NCI-H2171 (cell line): Measurements from ENCODE around the gene OSBP.
A peak's percentile ranks its signal among the peaks of the same experiment; 100 is the strongest.
"Not testable (repeated sequence)": the region's sequence is repeated elsewhere in the genome, so short reads cannot be mapped to it uniquely, and the experiment has no call there.

ENCODE experiments used
- DNase-seq: peaks from one replicate; lab custom pipeline; 2025; lab: John Stamatoyannopoulos, UW

The OSBP gene

GRCh38 chr11:59553323-59553722, 62.3 kb downstream of the OSBP start:
- no peak for DNase-seq

GRCh38 chr11:59552844-59553243, 62.7 kb downstream of the OSBP start:
- no peak for DNase-seq

GRCh38 chr11:59551659-59552521, 63.7 kb downstream of the OSBP start:
- DNase-seq, result peak; percentile 17

GRCh38 chr11:59550842-59551658, 64.5 kb downstream of the OSBP start:
- DNase-seq, result peak; percentile 79

- peak; percentile 90 for DNase-seq
Observed at GRCh38 chr11:59550368-59550841, 65.2 kb downstream of the OSBP start.

- no peak for DNase-seq
Observed at GRCh38 chr11:59548309-59548656, 67.3 kb downstream of the OSBP start.

- not testable (repeated sequence) for DNase-seq
Observed at GRCh38 chr11:59547605-59548308, 67.8 kb downstream of the OSBP start.

- DNase-seq, result no peak
Observed at GRCh38 chr11:59545179-59546020, 70.2 kb downstream of the OSBP start.

- no peak for DNase-seq
Observed at GRCh38 chr11:59544869-59545178, 70.8 kb downstream of the OSBP start.

- not testable (repeated sequence) for DNase-seq
Observed at GRCh38 chr11:59543713-59544112, 71.9 kb downstream of the OSBP start.

GRCh38 chr11:59542142-59542810, 73.3 kb downstream of the OSBP start:
- no peak for DNase-seq

GRCh38 chr11:59534676-59535075, 80.9 kb downstream of the OSBP start:
- no peak for DNase-seq

GRCh38 chr11:59532620-59533019, 83.0 kb downstream of the OSBP start:
- DNase-seq, result no peak

GRCh38 chr11:59528711-59529110, 86.9 kb downstream of the OSBP start:
- no peak for DNase-seq
